Astrocyte (in vitro differentiated cells and primary cell): ENCODE data around the gene PIAS1. TPM values are rescaled to one million over a fixed set of nuclear protein-coding genes. Genes with fewer than 3 reads are reported as not detected.
"Not testable (repeated sequence)": the region's sequence is repeated elsewhere in the genome, so short reads cannot be mapped to it uniquely, and the experiment has no call there.

Experiments
- DNase-seq: peaks from one replicate; pipeline ENCODE4 v3.0.0-alpha.2; 2010; ENCODE audit warnings: low read depth
- FAIRE-seq: peaks from 2 replicates; lab custom pipeline; 2011; peaks lifted over from hg19 to GRCh38; lab: Jason Lieb, UNC
- H2AFZ ChIP-seq: 2 replicates; pipeline ENCODE4 v1.6.0; 2012; ENCODE audit warnings: low read depth, low read length, inconsistent platforms
- H3K27ac ChIP-seq: 2 replicates; pipeline ENCODE4 v1.5.1; 2011; ENCODE audit warnings: low read depth, low read length, inconsistent platforms
- H3K27me3 ChIP-seq: 2 replicates; pipeline ENCODE4 v1.6.0; 2011; ENCODE audit warnings: low read length, inconsistent platforms; ENCODE audit not compliant: insufficient read depth
- H3K36me3 ChIP-seq: 2 replicates; pipeline ENCODE4 v1.5.1; 2011; ENCODE audit warnings: low read length, inconsistent platforms; ENCODE audit not compliant: insufficient read depth
- H3K4me1 ChIP-seq: 2 replicates; pipeline ENCODE4 v1.5.1; 2011; ENCODE audit warnings: low read length, inconsistent platforms; ENCODE audit not compliant: insufficient read depth
- H3K4me2 ChIP-seq: 2 replicates; pipeline ENCODE4 v1.6.0; 2012; ENCODE audit warnings: low read length, inconsistent platforms
- H3K4me3 ChIP-seq: 2 replicates; pipeline ENCODE4 v1.5.1; 2011; ENCODE audit warnings: low read depth, mild to moderate bottlenecking, low read length, inconsistent platforms; ENCODE audit not compliant: insufficient read depth
- H3K79me2 ChIP-seq: 2 replicates; pipeline ENCODE4 v1.6.0; 2012; ENCODE audit warnings: mild to moderate bottlenecking, low read length, inconsistent platforms; ENCODE audit not compliant: insufficient read depth
- H3K9ac ChIP-seq: 2 replicates; pipeline ENCODE4 v1.6.0; 2012; ENCODE audit warnings: mild to moderate bottlenecking, low read length, inconsistent platforms
- H3K9me3 ChIP-seq: 2 replicates; pipeline ENCODE4 v1.5.1; 2012; ENCODE audit warnings: low read depth, mild to moderate bottlenecking, low read length, inconsistent platforms; ENCODE audit not compliant: insufficient read depth
- H4K20me1 ChIP-seq: 2 replicates; pipeline ENCODE4 v1.6.0; 2012; ENCODE audit warnings: low read length, inconsistent platforms; ENCODE audit not compliant: insufficient read depth
- H3K27ac Mint-ChIP-seq: one replicate; pipeline ENCODE4 v1.8.0; 2021; ENCODE audit warnings: mild to moderate bottlenecking, mixed read lengths; ENCODE audit not compliant: unreplicated experiment
- H3K27me3 Mint-ChIP-seq: one replicate; pipeline ENCODE4 v1.8.0; 2021; ENCODE audit warnings: low read depth, mixed read lengths; ENCODE audit not compliant: unreplicated experiment
- H3K36me3 Mint-ChIP-seq: one replicate; pipeline ENCODE4 v1.8.0; 2021; ENCODE audit warnings: low read depth, mixed read lengths; ENCODE audit not compliant: unreplicated experiment
- H3K4me1 Mint-ChIP-seq: one replicate; pipeline ENCODE4 v1.8.0; 2021; ENCODE audit warnings: low read depth, mixed read lengths; ENCODE audit not compliant: unreplicated experiment
- H3K4me3 Mint-ChIP-seq: one replicate; pipeline ENCODE4 v1.8.0; 2021; ENCODE audit warnings: mild to moderate bottlenecking, moderate library complexity, mixed read lengths; ENCODE audit not compliant: unreplicated experiment
- H3K9me3 Mint-ChIP-seq: one replicate; pipeline ENCODE4 v1.8.0; 2021; ENCODE audit warnings: mild to moderate bottlenecking, mixed read lengths; ENCODE audit not compliant: unreplicated experiment
- EZH2 ChIP-seq: IDR thresholded peaks from 2 replicates; pipeline ENCODE4 v1.6.1; 2012; ENCODE audit warnings: mild to moderate bottlenecking, low read length, inconsistent platforms; ENCODE audit not compliant: insufficient read depth
- total RNA-seq: library from RNA; stranded (reverse); gene quantifications from 2 replicates; pipeline ENCODE4 v1.2.1, GENCODE V29; 2021
- TF ChIP-seq, protein P1 (sequence below): IDR thresholded peaks from 2 replicates; pipeline ENCODE4 v1.5.1; 2011; ENCODE audit warnings: low read depth, mild to moderate bottlenecking, inconsistent platforms, low read length, moderate library complexity; ENCODE audit not compliant: insufficient read depth

Gene PIAS1
- total RNA-seq, 1 donor from 2014 or later = 30.2 TPM

DNA sequence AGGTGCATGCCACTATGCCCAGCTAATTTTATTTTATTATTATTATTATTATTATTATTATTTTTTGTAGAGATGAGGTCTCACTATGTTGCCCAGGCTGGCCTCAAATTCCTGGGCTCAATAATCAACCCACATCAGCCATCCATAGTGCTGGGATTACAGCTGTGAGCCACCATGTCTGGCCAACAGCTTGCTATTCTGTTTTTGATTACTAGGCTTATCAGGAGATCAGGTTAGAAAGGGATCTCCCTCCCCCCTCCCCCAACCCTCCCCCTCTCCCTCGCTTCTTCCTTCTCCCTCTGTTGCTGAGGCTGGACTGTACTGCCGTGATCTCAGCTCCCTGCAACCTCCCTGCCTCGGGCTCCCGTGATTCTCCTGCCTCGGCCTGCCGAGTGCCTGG lies 166.9 kb downstream of the PIAS1 start:
- Histone ChIP-seq H3K79me2 (peaks cover 60% of the 10 kb centered on the region), H3K4me1 (no peaks in the 10 kb centered on the region), H3K36me3 (peaks cover 2% of the 10 kb centered on the region), H4K20me1 (peaks cover 44% of the 10 kb centered on the region), H3K9me3 (no peaks in the 10 kb centered on the region), H3K27ac (no peak overlapping the region), H3K9ac (no peak overlapping the region), H2AFZ (no peak overlapping the region), H3K27me3 (no peaks in the 10 kb centered on the region), H3K4me3 (no peak overlapping the region), H3K4me2 (no peak overlapping the region)
- H3K9me3 Mint-ChIP-seq = no peaks in the 10 kb centered on the region
- no peak for TF ChIP-seq EZH2
- TF ChIP-seq, protein P1, sequence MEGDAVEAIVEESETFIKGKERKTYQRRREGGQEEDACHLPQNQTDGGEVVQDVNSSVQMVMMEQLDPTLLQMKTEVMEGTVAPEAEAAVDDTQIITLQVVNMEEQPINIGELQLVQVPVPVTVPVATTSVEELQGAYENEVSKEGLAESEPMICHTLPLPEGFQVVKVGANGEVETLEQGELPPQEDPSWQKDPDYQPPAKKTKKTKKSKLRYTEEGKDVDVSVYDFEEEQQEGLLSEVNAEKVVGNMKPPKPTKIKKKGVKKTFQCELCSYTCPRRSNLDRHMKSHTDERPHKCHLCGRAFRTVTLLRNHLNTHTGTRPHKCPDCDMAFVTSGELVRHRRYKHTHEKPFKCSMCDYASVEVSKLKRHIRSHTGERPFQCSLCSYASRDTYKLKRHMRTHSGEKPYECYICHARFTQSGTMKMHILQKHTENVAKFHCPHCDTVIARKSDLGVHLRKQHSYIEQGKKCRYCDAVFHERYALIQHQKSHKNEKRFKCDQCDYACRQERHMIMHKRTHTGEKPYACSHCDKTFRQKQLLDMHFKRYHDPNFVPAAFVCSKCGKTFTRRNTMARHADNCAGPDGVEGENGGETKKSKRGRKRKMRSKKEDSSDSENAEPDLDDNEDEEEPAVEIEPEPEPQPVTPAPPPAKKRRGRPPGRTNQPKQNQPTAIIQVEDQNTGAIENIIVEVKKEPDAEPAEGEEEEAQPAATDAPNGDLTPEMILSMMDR = no peak
- H3K27me3 Mint-ChIP-seq = no peaks in the 10 kb centered on the region
- H3K4me1 Mint-ChIP-seq = peaks cover 1% of the 10 kb centered on the region
- no peak for FAIRE-seq
- H3K27ac Mint-ChIP-seq = no peak overlapping the region
- peaks cover 16% of the 10 kb centered on the region for H3K36me3 Mint-ChIP-seq
- DNase-seq = no peak
- no peak overlapping the region for H3K4me3 Mint-ChIP-seq

DNA sequence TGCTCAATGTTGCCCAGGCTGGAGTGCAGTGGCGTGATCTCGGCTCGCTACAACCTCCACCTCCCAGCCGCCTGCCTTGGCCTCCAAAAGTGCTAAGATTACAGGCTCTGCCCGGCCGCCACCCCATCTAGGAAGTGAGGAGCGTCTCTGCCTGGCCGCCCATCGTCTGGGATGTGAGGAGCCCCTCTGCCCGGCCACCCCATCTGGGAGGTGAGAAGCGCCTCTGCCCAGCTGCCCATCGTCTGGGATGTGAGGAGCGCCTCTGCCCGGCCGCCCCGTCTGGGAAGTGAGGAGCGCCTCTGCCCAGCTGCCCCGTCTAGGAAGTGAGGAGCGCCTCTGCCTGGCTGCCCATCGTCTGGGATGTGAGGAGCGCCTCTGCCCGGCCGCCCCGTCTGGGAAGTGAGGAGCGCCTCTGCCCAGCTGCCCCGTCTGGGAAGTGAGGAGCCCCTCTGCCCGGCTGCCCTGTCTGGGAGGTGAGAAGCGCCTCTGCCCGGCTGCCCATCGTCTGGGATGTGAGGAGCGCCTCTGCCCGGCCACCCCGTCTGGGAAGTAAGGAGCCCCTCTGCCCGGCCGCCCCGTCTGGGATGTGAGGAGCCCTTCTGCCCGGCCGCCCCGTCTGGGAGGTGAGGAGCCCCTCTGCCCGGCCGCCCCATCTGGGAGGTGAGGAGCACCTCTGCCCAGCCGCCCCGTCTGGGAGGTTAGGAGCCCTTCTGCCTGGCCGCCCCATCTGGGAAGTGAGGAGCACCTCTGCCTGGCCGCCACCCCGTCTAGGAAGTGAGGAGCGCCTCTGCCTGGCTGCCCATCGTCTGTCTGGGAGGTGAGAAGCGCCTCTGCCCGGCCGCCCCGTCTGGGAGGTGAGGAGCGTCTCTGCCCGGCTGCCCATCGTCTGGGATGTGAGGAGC lies 167.7 kb downstream of the PIAS1 start:
- not testable (repeated sequence) for FAIRE-seq, H3K27me3 Mint-ChIP-seq, H3K4me1 ChIP-seq, H3K36me3 ChIP-seq, H3K9me3 ChIP-seq, H3K9ac ChIP-seq, H3K4me2 ChIP-seq, H3K27ac Mint-ChIP-seq, H2AFZ ChIP-seq, H3K4me1 Mint-ChIP-seq, DNase-seq, H3K27ac ChIP-seq, H3K9me3 Mint-ChIP-seq, H3K27me3 ChIP-seq, H3K4me3 Mint-ChIP-seq, H3K4me3 ChIP-seq
- Histone ChIP-seq H4K20me1 (peaks cover 44% of the 10 kb centered on the region), H3K79me2 (peaks cover 61% of the 10 kb centered on the region)
- H3K36me3 Mint-ChIP-seq = peaks cover 11% of the 10 kb centered on the region

DNA sequence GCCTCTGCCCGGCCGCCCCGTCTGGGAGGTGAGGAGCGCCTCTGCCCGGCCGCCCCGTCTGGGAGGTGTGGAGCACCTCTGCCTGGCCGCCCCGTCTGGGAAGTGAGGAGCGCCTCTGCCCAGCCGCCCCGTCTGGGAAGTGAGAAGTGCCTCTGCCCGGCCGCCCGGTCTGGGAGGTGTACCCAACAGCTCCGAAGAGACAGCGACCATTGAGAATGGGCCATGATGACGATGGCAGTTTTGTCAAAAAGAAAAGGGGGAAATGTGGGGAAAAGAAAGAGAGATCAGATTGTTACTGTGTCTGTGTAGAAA lies 168.3 kb downstream of the PIAS1 start:
- H3K9ac ChIP-seq, H3K36me3 ChIP-seq, H3K27me3 Mint-ChIP-seq, H3K27ac ChIP-seq, H3K9me3 ChIP-seq, H2AFZ ChIP-seq, H3K4me2 ChIP-seq, H3K27me3 ChIP-seq, H3K4me3 Mint-ChIP-seq, H3K9me3 Mint-ChIP-seq, H3K4me3 ChIP-seq, H3K4me1 ChIP-seq, DNase-seq, FAIRE-seq, H3K4me1 Mint-ChIP-seq, H3K27ac Mint-ChIP-seq: not testable (repeated sequence)
- H3K36me3 Mint-ChIP-seq = peaks cover 11% of the 10 kb centered on the region
- H4K20me1 ChIP-seq = peaks cover 47% of the 10 kb centered on the region
- H3K79me2 ChIP-seq = peaks cover 68% of the 10 kb centered on the region
